KOPT-K1 (cell line): ENCODE measurements around the gene HLCS.
"Not testable (repeated sequence)": the region's sequence is repeated elsewhere in the genome, so short reads cannot be mapped to it uniquely, and the experiment has no call there.

Source experiments
- H3K27ac ChIP-seq: fragments of 200-600 bp; sonication (generic); 2 replicates; pipeline ENCODE4 v1.5.1; 2016; ENCODE audit warnings: antibody characterized with exemption, mild to moderate bottlenecking, low read depth, low read length; ENCODE audit not compliant: poor library complexity, severe bottlenecking
- H3K36me3 ChIP-seq: fragments of 200-600 bp; sonication (generic); 2 replicates; pipeline ENCODE4 v1.5.1; 2017; ENCODE audit warnings: antibody characterized with exemption, mild to moderate bottlenecking, low read length, moderate library complexity; ENCODE audit not compliant: insufficient read depth
- H3K9me3 ChIP-seq: fragments of 200-600 bp; sonication (generic); 2 replicates; pipeline ENCODE4 v1.5.1; 2017; ENCODE audit warnings: antibody characterized with exemption, low read length, mild to moderate bottlenecking; ENCODE audit not compliant: insufficient read depth, poor library complexity, severe bottlenecking

HLCS gene

DNA sequence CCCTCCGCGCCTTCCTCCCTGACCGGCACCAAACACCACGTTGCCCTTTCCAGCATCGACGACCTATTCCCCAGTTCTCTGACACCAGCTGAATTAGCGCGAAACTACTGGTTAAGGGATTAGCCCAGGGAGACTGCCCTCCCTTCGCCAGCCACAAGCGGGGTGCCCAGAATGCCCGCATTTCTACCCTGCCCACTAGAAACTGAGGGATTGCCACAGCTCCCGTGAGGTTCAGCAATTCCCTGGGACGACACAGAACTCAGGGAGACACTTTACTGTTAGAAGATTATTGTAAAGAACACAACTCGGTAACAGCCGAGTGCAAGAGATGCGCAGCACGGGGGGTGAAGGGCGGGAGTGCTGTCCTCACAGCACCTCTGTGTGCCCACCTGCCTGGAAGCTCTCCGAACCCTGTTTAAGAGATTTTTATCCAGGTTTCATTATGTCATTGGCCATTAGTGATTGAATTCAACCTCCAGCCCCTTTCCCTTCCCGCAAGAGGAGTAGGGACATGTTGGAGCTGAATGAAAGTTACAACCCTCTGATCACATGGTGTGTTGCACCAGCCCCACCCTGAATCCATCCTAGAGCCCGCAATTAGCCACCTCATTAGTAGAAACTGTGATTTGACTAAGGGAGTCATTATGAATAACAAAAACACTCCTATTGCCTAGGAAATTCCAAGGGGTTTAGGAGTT lies 24.2 kb upstream of the HLCS start:
- Histone ChIP-seq H3K36me3 (no peaks in the 10 kb centered on the region), H3K9me3 (no peaks in the 10 kb centered on the region), H3K27ac (peak overlapping the region; percentile 87)

DNA sequence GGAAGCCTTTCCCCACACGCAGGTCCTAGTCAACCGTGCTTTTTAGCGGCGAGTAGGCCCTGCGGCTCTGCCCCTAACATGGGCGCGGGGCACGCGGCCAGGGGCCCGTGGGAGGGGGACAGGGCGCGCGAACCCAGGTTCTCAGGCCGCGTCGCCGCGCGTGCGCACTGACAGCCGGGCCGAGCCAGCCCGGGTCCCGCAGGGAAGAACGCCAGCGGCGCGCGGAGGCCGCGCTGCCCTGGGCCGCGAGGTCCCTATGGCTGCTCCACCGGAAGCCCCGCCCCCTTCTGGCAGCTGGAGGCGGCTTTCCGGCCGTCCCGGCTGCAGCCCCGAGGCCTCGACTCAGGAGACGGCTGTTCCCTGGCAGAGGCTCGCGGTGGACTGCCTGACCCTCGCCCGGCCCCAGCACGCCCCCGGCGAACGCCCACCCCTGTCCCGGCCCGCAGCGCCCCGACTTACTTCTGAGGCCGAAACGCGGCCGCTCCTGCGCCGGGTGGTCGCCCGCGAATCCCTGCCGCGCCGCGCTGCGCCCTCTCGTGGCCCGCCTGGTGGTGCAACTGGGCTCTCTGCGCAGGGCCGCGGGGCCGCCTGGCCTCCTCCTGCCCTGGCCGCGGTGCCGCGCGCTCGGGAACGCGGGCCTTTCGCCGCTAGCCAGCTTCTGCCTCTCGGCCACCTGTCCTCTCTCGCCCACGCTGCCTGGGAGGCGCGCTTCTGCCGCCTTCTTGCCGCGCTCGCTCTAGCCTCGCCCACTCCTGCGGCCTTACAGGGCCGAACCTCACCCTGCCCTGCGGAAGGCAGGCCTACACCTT lies 23.4 kb upstream of the HLCS start:
- Histone ChIP-seq H3K27ac (peak overlapping the region; percentile 87), H3K36me3 (no peaks in the 10 kb centered on the region), H3K9me3 (no peaks in the 10 kb centered on the region)

DNA sequence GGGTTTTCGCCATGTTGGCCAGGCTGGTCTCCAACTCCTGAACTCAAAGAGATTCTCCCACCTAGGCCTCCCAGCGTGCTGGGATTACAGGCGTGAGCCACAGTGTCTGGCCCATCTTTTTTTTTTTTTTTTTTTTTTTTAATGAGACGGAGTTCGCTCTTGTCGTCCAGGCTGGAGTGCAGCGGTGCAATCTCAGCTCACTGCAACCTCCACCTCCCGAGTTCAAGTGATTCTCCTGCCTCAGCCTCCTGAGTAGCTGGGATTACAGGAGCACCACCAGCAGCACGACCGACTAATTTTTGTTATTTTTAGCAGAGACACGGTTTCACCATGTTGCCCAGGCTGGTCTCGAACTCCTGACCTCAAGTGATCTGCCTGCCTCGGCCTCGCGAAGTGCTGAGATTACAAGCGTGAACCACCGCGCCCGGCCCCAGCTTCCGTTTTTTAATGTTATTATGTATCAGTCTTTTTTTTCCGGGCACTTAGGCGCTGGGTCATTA lies 22.8 kb upstream of the HLCS start:
- not testable (repeated sequence) for H3K9me3 ChIP-seq, H3K36me3 ChIP-seq
- peak overlapping the region; percentile 87 for H3K27ac ChIP-seq

DNA sequence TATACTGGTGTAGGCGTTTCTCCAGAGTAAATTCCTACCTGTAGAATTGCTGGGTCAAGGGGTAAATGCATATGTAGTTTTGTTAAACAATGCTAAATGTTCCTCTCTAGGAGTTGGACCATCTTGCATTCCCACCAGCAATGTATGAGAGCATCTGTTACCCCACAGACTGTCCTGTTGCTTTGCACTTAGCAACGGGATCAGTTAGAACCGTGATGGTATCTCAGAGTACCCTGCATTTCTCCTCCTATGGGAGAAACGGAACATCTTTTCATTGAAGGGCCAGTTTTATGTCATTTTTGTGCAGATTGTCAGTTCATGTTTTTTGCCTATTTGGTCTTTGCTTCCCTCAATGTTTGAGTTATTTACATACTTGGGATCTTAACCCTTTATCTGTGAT lies 22.1 kb upstream of the HLCS start:
- Histone ChIP-seq H3K27ac (no peak overlapping the region), H3K36me3 (no peaks in the 10 kb centered on the region), H3K9me3 (no peaks in the 10 kb centered on the region)

DNA sequence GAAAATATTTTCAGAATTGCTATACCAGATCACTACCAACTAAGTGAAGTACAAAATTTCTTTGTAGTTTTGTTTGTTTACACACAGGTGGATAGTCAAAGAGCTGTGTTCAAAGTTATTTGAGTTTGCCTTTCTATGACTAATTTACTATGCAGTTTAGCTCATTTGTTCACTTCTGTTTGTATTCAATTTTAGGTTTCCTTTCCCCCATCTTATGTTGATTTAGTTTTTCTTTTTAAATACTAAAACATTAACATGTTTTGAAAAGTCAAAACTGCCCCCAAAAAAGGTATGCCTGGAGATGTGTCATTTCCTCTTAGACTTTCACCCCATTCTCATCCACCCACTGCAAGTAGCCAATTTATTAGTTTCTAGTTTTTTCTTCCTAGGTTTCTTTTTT lies 21.4 kb upstream of the HLCS start:
- H3K9me3 ChIP-seq, result no peaks in the 10 kb centered on the region
- no peak overlapping the region for H3K27ac ChIP-seq
- no peaks in the 10 kb centered on the region for H3K36me3 ChIP-seq

DNA sequence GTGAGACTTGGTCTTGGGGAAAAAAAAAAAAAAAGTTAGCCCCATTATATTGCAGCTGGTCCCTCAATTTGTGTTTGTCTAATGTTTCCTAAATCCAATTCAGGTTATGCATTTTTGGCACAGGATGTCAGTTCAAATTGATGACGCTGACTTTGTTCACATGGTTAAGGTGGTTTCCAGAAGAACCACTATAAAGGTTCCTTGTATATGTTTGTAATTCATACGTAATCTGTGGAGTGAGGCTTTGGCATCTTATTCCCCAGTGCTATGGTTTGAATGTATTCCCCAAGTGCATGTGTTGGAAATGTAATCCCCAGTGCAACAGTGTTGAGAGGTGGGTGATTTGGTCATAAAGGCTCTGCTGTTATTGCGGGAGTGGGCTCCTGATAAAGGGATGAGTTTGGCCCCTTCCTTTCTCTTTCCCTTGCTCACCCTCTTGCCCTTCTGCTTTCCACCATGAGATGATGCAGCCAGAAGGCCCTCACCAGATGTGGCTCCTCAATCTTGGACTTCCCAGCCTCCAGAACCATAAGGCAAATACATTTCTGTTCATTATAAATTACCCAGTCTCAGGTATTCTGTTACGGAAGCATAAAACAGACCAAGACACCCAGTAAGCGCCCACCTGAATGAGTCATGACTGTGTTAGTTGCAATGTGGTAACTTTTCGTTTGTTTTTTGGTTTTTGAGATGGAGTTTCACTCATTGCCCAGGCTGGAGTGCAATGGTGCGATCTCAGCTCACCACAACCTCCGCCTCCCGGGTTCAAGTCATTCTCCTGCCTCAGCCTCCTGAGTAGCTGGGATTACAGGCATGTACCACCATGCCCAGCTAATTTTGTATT lies 19.5 kb upstream of the HLCS start:
- no peaks in the 10 kb centered on the region for H3K9me3 ChIP-seq
- H3K27ac ChIP-seq, result no peak overlapping the region
- no peaks in the 10 kb centered on the region for H3K36me3 ChIP-seq

DNA sequence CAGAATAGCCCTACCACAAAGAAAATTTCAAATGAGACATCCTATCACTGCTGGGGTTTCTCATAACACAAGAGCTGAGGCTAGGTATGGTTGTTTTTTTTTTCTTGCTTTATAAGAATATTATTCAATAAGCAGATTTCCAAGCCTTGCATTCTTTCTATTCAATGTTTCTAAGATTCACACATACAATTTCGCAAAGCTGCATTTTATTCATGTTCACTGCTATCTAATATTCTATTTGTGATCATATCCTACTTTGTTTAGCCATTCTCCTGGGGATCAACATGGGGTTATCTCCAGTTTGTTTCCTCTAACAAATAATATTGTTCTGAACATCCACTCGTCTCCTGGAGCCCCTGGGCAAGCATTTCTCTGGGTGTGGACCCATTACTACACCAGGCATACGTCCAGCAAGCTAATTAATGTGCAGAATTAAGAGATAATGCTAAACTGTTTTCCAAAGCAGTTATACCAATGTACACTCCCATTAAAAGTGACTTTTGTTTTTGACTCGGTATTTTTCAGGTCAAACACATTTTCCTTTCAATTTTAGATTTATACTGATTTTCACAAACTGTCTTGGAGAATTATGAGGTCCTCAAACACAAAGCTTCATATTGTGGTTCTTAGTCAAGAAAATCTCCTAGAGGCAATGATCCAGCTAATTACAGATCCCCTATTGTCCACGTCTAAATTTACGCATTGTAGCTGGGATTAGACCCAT lies 15.7 kb upstream of the HLCS start:
- Histone ChIP-seq H3K36me3 (no peaks in the 10 kb centered on the region), H3K9me3 (no peaks in the 10 kb centered on the region), H3K27ac (no peak overlapping the region)

DNA sequence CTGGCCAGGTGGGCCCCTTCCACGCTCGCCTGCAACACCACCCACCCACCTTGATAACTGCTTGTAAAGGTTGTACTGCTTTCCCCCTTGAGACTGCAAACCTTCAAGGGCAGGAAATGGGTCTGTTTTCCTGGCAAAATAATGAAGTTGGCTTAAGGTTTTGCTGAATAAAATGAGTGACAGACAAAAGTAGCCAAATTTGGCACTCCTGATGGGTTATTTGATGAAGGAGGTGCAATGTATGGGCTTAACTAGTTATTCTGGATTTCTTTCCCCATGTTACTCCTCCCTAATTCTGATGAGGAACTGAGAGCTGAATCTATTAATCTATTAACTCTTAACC lies 14.6 kb upstream of the HLCS start:
- H3K27ac ChIP-seq, result no peak overlapping the region
- no peaks in the 10 kb centered on the region for H3K36me3 ChIP-seq
- H3K9me3 ChIP-seq, result no peaks in the 10 kb centered on the region

DNA sequence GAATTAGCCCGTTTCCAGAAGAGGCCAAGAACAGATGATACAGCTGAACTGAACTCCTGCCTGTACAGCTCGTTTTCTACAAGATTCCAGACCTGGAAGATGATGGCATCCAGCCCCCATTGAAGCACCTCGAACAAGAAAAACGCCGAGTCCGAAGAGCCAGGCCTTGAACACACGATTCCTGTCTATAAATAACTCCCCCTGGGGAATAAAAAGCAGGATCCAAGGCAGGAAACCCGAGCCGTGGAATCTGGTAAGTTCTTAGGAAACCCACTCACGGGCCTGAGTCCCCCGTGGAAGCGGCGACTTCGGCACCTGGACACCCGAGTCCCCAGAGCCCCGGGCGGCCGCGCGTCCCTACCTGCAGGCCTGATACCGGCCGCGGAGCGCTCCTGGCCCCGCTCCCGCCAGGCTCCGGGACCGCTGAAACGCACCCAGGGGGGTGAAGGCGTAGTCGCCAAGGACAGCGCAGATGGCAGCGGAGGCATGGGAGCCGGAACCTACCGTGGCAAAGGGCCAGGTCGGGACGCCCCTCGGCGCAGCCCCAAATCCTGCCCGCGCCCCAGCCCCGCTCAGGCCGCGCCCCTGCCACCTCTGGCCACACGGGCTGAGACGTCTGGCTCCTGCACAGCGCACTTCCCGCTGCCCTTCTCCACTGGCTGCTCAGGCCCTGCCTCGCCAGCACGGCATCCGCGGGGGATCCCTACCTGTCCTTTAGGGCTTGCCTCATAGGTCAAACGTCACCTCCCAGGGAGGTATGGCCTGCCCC lies 14.0 kb upstream of the HLCS start:
- Histone ChIP-seq H3K36me3 (no peaks in the 10 kb centered on the region), H3K27ac (no peak overlapping the region)

DNA sequence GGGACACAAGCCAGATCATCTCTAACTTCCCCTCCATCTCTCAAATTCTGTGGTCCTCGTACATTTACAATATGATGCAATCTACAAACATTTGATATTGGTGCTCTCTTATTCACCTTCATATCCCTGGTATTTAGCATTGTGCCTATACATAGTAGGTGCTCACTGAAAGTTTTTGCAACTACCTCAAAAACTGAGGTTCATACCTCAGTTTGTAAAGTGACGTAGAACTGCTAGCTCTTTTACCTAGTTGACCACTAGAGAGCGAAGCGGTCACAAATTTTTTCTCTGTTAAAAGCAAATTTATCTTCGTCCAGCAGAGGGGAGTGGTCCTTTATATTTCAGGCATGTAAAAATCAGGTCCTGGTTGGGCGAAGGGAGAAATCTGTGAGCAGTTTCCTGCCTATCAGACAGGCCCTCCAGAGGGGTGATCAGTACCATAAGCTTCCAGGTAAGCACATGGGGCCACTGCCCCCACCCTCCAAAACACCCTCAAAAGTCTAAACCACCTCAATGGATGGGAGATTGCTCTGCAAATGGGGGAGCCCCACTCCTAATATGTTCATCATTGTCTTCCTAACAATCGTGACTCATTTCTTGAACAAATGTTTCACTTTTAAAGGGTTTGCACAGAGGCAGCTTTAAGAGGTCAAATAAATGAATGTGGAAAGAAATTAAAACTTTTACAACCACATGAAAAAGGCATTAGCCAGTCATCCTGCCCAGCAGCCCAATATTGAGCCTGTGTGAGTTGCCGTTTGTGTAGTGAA lies 10.6 kb upstream of the HLCS start:
- Histone ChIP-seq H3K36me3 (no peaks in the 10 kb centered on the region), H3K9me3 (no peaks in the 10 kb centered on the region), H3K27ac (no peak overlapping the region)

More for the DNA sequence above, 14.0 kb upstream of the HLCS start:
- no peaks in the 10 kb centered on the region for H3K9me3 ChIP-seq

DNA sequence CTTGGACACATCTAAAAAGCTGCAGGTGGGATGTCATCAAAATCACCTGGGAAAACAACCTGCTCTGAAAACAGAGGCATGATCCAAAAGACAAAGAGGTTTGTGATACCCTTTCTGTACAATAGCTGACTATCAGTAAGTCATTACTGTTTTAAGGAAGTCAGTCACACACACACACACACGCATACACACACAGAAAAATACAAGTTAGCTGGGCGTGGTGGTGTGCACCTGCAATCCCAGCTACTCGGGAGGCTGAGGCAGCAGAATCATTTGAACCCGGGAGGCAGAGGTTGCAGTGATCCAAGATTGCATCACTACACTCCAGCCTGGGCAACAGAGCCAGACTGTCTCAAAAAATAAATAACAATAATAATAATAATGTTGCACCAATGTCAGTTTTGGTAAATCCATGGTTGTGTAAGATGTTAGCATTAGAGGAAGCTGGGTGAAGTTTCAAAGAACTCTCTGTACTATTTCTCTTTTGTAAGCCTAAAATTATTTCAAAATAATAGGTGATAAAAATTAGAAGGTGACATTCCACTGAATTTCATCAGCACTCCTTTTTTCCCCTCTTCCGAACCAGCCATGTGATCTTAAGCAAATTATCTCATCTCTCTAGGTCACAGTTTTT lies 9.9 kb upstream of the HLCS start:
- Histone ChIP-seq H3K36me3 (no peaks in the 10 kb centered on the region), H3K27ac (no peak overlapping the region), H3K9me3 (no peaks in the 10 kb centered on the region)

DNA sequence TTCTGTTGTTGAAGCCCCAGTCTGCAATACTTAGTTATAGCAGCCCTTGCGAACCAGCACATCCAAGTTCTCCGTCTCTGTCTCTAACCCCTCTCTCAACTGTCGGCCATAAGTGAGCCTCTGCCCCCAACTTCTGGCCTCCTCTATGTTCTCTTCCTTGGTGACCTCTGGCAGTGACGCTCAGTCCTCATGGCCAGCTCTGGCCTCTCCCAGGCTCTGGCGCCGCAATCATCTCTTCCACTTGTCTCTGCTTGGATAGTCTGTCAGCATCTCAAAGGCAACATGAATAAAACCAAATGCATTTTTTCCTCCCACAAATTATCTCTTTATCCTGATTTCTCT lies 8.4 kb upstream of the HLCS start:
- H3K9me3 ChIP-seq, result no peaks in the 10 kb centered on the region
- no peaks in the 10 kb centered on the region for H3K36me3 ChIP-seq
- no peak overlapping the region for H3K27ac ChIP-seq
